ENCODE data around the gene CGNL1.

The CGNL1 gene

GRCh38 chr15:57335719-57336118, 40.6 kb upstream of the CGNL1 start:
- no peak overlapping the region for H3K4me3 ChIP-seq (replicated peaks; ENCODE audit: low read depth, low read length)
- TF ChIP-seq, protein P1, sequence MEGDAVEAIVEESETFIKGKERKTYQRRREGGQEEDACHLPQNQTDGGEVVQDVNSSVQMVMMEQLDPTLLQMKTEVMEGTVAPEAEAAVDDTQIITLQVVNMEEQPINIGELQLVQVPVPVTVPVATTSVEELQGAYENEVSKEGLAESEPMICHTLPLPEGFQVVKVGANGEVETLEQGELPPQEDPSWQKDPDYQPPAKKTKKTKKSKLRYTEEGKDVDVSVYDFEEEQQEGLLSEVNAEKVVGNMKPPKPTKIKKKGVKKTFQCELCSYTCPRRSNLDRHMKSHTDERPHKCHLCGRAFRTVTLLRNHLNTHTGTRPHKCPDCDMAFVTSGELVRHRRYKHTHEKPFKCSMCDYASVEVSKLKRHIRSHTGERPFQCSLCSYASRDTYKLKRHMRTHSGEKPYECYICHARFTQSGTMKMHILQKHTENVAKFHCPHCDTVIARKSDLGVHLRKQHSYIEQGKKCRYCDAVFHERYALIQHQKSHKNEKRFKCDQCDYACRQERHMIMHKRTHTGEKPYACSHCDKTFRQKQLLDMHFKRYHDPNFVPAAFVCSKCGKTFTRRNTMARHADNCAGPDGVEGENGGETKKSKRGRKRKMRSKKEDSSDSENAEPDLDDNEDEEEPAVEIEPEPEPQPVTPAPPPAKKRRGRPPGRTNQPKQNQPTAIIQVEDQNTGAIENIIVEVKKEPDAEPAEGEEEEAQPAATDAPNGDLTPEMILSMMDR (IDR thresholded peaks at IDR 0.05; ENCODE audit: insufficient read depth, low read length, poor library complexity, severe bottlenecking), result no peak
- DNase-seq (ENCODE audit: extremely low read depth, insufficient read length), result no peak
- peaks cover 3% of the 10 kb centered on the region; the same call in 1 of the 2 replicates for H3K27me3 ChIP-seq (replicated peaks; ENCODE audit: control insufficient read depth, insufficient read depth, low read length)
- no peaks in the 10 kb centered on the region for H3K36me3 ChIP-seq (ENCODE audit: control insufficient read depth, insufficient read depth, low read length)

- DNase-seq (ENCODE audit: extremely low read depth, insufficient read length), result no peak
- TF ChIP-seq, protein P1 (IDR thresholded peaks at IDR 0.05; ENCODE audit: insufficient read depth, low read length, poor library complexity, severe bottlenecking), result no peak
- H3K4me3 ChIP-seq (replicated peaks; ENCODE audit: low read depth, low read length), result no peak overlapping the region
- H3K36me3 ChIP-seq (ENCODE audit: control insufficient read depth, insufficient read depth, low read length), result no peaks in the 10 kb centered on the region
- H3K27me3 ChIP-seq (replicated peaks; ENCODE audit: control insufficient read depth, insufficient read depth, low read length), result peaks cover 3% of the 10 kb centered on the region; the same call in 1 of the 2 replicates
Observed at GRCh38 chr15:57337868-57338411, 38.4 kb upstream of the CGNL1 start.

- Histone ChIP-seq H3K4me3 (replicated peaks; ENCODE audit: low read depth, low read length) (no peak overlapping the region), H3K27me3 (replicated peaks; ENCODE audit: control insufficient read depth, insufficient read depth, low read length) (peaks cover 3% of the 10 kb centered on the region; the same call in 1 of the 2 replicates), H3K36me3 (ENCODE audit: control insufficient read depth, insufficient read depth, low read length) (no peaks in the 10 kb centered on the region)
- TF ChIP-seq, protein P1 (IDR thresholded peaks at IDR 0.05; ENCODE audit: insufficient read depth, low read length, poor library complexity, severe bottlenecking), result no peak
- DNase-seq (ENCODE audit: extremely low read depth, insufficient read length), result no peak
Observed at GRCh38 chr15:57339321-57339720, 37.0 kb upstream of the CGNL1 start.

- Histone ChIP-seq H3K27me3 (replicated peaks; ENCODE audit: control insufficient read depth, insufficient read depth, low read length) (no peaks in the 10 kb centered on the region; the same call in 1 of the 2 replicates), H3K36me3 (ENCODE audit: control insufficient read depth, insufficient read depth, low read length) (no peaks in the 10 kb centered on the region), H3K4me3 (replicated peaks; ENCODE audit: low read depth, low read length) (no peak overlapping the region)
- peak; percentile 34 for DNase-seq (ENCODE audit: extremely low read depth, insufficient read length)
- TF ChIP-seq, protein P1 (IDR thresholded peaks at IDR 0.05; ENCODE audit: insufficient read depth, low read length, poor library complexity, severe bottlenecking), result peak; percentile 86
Observed at GRCh38 chr15:57340682-57341259, 35.5 kb upstream of the CGNL1 start.

GRCh38 chr15:57343048-57343447, 33.3 kb upstream of the CGNL1 start:
- Histone ChIP-seq H3K36me3 (ENCODE audit: control insufficient read depth, insufficient read depth, low read length) (no peaks in the 10 kb centered on the region), H3K4me3 (replicated peaks; ENCODE audit: low read depth, low read length) (no peak overlapping the region), H3K27me3 (replicated peaks; ENCODE audit: control insufficient read depth, insufficient read depth, low read length) (no peaks in the 10 kb centered on the region)
- DNase-seq (ENCODE audit: extremely low read depth, insufficient read length), result no peak
- TF ChIP-seq, protein P1 (IDR thresholded peaks at IDR 0.05; ENCODE audit: insufficient read depth, low read length, poor library complexity, severe bottlenecking), result no peak
